SU-DHL-6 (cell line): Measurements from ENCODE around the gene ZFP14.

Source experiments
- H2AFZ ChIP-seq: fragments of 200-600 bp; sonication (generic); 2 replicates; pipeline ENCODE4 v1.6.1; 2014; ENCODE audit warnings: low read depth, mild to moderate bottlenecking, moderate library complexity, mixed read lengths, antibody characterized with exemption, low read length; ENCODE audit not compliant: severe bottlenecking
- H3F3A ChIP-seq: fragments of 200-600 bp; shearing (Covaris generic); 2 replicates; pipeline ENCODE4 v1.6.0; 2016; ENCODE audit warnings: antibody characterized with exemption, mild to moderate bottlenecking; ENCODE audit not compliant: insufficient read depth
- H3K27ac ChIP-seq: fragments of 200-600 bp; sonication (generic); 2 replicates; pipeline ENCODE4 v1.5.1; 2016; ENCODE audit warnings: low read depth, mild to moderate bottlenecking, low read length, moderate library complexity, mixed read lengths
- H3K27me3 ChIP-seq: fragments of 200-600 bp; sonication (generic), shearing (Covaris generic); 2 replicates; pipeline ENCODE4 v1.6.0; 2014; ENCODE audit warnings: mild to moderate bottlenecking, low read length
- H3K36me3 ChIP-seq: fragments of 200-600 bp; sonication (generic); 2 replicates; pipeline ENCODE4 v1.6.1; 2014; ENCODE audit warnings: mild to moderate bottlenecking, low read length, mixed read lengths
- H3K4me2 ChIP-seq: fragments of 300-600, 200-600 bp; shearing (Covaris generic), sonication (generic); 2 replicates; pipeline ENCODE4 v1.6.0; 2014; ENCODE audit warnings: low read length, low read depth, mild to moderate bottlenecking; ENCODE audit not compliant: poor library complexity, severe bottlenecking
- H3K4me3 ChIP-seq: fragments of 200-600 bp; sonication (generic); 2 replicates; pipeline ENCODE4 v1.5.1; 2014; ENCODE audit warnings: antibody characterized with exemption, low read length, mild to moderate bottlenecking, mixed read lengths; ENCODE audit not compliant: insufficient read depth, poor library complexity, severe bottlenecking
- H3K79me2 ChIP-seq: fragments of 200-600 bp; sonication (generic); 2 replicates; pipeline ENCODE4 v1.6.1; 2014; ENCODE audit warnings: mild to moderate bottlenecking, low read length, moderate library complexity; ENCODE audit not compliant: insufficient read depth
- H3K9ac ChIP-seq: fragments of 200-600 bp; sonication (generic); 2 replicates; pipeline ENCODE4 v1.7.0; 2014; ENCODE audit warnings: mild to moderate bottlenecking, low read length
- H3K9me2 ChIP-seq: fragments of 200-600 bp; sonication (generic); replicated peaks from 2 replicates; pipeline ENCODE4 v1.6.1; 2014; ENCODE audit warnings: low read length; ENCODE audit not compliant: insufficient read depth
- H3K9me3 ChIP-seq: fragments of 200-600 bp; sonication (generic); 2 replicates; pipeline ENCODE4 v1.6.1; 2014; ENCODE audit warnings: low read length, mixed read lengths; ENCODE audit not compliant: insufficient read depth
- H4K20me1 ChIP-seq: fragments of 200-600 bp; sonication (generic); 2 replicates; pipeline ENCODE4 v1.6.1; 2014; ENCODE audit warnings: low read depth, mild to moderate bottlenecking, antibody characterized with exemption, low read length, moderate library complexity, mixed read lengths
- EZH2phosphoT487 ChIP-seq: fragments of 200-600 bp; sonication (generic), shearing (Covaris generic); conservative IDR thresholded peaks from 2 replicates; pipeline ENCODE4 v1.6.1; 2018; ENCODE audit warnings: mild to moderate bottlenecking, antibody characterized with exemption, low read length, moderate library complexity, mixed read lengths
- TF ChIP-seq, protein P1 (sequence below): fragments of 200-600 bp; sonication (generic); IDR thresholded peaks from one replicate; pipeline ENCODE4 v1.5.1; 2017; ENCODE audit warnings: antibody characterized with exemption, mild to moderate bottlenecking, low read length, moderate library complexity; ENCODE audit not compliant: insufficient read depth, poor library complexity, severe bottlenecking

Gene ZFP14

DNA sequence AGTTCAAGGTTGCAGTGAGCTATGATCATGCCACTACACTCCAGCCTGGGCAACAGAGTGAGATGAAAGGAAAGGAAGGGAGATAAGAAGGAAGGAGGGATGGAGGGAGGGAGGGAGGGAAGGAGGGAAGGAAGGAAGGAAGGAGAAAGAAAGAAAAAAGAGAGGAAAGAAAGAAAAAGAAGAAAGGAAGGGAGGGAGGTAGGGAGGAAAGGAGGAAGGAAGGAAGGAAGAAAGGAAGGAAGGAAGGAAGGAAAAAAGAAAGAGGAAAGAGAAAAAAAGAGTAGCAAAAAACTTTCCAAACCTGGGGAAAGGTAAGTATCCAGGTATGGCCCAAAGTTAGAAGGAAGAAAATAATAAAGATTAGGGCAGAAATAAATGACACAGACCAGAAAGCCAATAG is 7.1 kb downstream of the ZFP14 start:
- Histone ChIP-seq H4K20me1 (no peaks in the 10 kb centered on the region), H3K9me2 (no peaks in the 10 kb centered on the region), H3K36me3 (no peaks in the 10 kb centered on the region), H3K9me3 (no peaks in the 10 kb centered on the region), H3K4me2 (no peak overlapping the region), H3K27me3 (no peaks in the 10 kb centered on the region), H3K9ac (no peak overlapping the region), H3K4me3 (no peak overlapping the region), H3F3A (no peaks in the 10 kb centered on the region), H3K27ac (no peak overlapping the region), H3K79me2 (peaks cover 17% of the 10 kb centered on the region), H2AFZ (no peak overlapping the region)
- TF ChIP-seq, protein P1, sequence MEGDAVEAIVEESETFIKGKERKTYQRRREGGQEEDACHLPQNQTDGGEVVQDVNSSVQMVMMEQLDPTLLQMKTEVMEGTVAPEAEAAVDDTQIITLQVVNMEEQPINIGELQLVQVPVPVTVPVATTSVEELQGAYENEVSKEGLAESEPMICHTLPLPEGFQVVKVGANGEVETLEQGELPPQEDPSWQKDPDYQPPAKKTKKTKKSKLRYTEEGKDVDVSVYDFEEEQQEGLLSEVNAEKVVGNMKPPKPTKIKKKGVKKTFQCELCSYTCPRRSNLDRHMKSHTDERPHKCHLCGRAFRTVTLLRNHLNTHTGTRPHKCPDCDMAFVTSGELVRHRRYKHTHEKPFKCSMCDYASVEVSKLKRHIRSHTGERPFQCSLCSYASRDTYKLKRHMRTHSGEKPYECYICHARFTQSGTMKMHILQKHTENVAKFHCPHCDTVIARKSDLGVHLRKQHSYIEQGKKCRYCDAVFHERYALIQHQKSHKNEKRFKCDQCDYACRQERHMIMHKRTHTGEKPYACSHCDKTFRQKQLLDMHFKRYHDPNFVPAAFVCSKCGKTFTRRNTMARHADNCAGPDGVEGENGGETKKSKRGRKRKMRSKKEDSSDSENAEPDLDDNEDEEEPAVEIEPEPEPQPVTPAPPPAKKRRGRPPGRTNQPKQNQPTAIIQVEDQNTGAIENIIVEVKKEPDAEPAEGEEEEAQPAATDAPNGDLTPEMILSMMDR, result no peak
- TF ChIP-seq EZH2phosphoT487, result no peak

- no peaks in the 10 kb centered on the region for H3F3A ChIP-seq
- no peak overlapping the region for H3K27ac ChIP-seq
These were observed 15.2 kb downstream of the ZFP14 start for GRCh38 chr19:36363845-36364244.

GRCh38 chr19:36340786-36341372 is 38.1 kb downstream of the ZFP14 start:
- Histone ChIP-seq H3K27me3 (no peaks in the 10 kb centered on the region), H3K9me3 (peaks cover 26% of the 10 kb centered on the region; the same call in 1 of the 2 replicates), H2AFZ (no peak overlapping the region), H3K36me3 (peaks cover 23% of the 10 kb centered on the region), H3K79me2 (no peaks in the 10 kb centered on the region), H3F3A (peaks cover 5% of the 10 kb centered on the region; the same call in 1 of the 2 replicates), H3K9me2 (no peaks in the 10 kb centered on the region), H3K9ac (no peak overlapping the region), H3K27ac (no peak overlapping the region), H3K4me3 (no peak overlapping the region), H4K20me1 (no peaks in the 10 kb centered on the region), H3K4me2 (no peak overlapping the region)
- TF ChIP-seq, protein P1, result no peak
- TF ChIP-seq EZH2phosphoT487, result no peak

More at GRCh38 chr19:36363845-36364244, 15.2 kb downstream of the ZFP14 start:
- Histone ChIP-seq H4K20me1 (no peaks in the 10 kb centered on the region), H2AFZ (no peak overlapping the region), H3K9me2 (no peaks in the 10 kb centered on the region), H3K79me2 (0 out of 2 replicates have a peak, but pooled peaks cover 3% of the 10 kb centered on the region), H3K9me3 (no peaks in the 10 kb centered on the region), H3K4me3 (no peak overlapping the region), H3K4me2 (no peak overlapping the region), H3K36me3 (peaks cover 5% of the 10 kb centered on the region), H3K9ac (no peak overlapping the region), H3K27me3 (no peaks in the 10 kb centered on the region)
- no peak for TF ChIP-seq EZH2phosphoT487
- TF ChIP-seq, protein P1, result no peak
